Measurements from ENCODE around the gene ZNF512B. TPM values are rescaled to one million over a fixed set of nuclear protein-coding genes. Genes with fewer than 3 reads are reported as not detected.

The ZNF512B gene
- total and polyA plus RNA-seq, 2 donors (not counting 3 experiments of a cell fraction or from before 2014, with no cell fraction given): 8.7 to 30.0 TPM

DNA sequence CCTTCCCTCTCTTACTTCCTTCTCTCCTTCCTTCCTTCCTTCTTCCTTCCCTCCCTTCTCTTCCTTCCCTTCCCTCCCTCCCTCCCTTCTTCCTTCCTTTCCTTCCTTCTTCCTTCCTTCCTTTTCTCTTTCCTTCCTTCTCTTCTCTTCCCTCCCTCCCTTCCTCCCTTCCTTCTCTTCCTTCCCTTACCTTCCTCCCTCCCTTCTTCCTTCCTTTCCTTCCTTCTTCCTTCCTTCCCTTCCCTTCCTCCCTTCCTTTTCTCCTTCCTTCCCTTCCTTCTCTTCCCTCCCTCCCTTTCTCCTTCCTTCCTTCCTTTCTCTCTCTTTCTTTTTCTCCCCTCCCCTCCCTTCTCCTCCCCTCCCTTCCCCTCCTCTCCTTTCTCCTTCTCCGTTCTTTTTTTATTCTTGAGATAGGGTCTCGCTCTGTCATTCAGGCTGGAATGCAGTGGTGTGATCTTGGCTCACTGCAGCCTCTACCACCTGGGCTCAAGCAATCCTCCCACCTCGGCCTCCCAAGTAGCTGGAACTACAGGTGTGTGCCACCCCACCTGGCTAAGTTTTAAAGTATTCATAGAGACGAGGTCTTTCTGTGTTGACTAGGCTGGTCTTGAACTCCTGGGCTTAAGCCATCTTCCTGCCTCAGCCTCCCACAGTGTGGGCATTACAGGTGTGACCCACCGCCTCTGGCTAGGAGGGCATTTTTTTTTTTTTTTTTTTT lies 1.1 kb upstream of the ZNF512B start:
- Histone ChIP-seq H3K79me2 (ENCODE audit: control insufficient read depth, insufficient read depth, low read length) (peaks cover 7% of the 10 kb centered on the region), H3K9ac (replicated peaks; ENCODE audit: extremely low read depth, insufficient read depth, low read length) (no peak overlapping the region), H3K4me1 (ENCODE audit: control insufficient read depth, extremely low read depth, insufficient read depth, low read length) (peaks cover 23% of the 10 kb centered on the region), H3K36me3 (ENCODE audit: control insufficient read depth in 2 of 2, extremely low read depth in 1 of 2, insufficient read depth in 2 of 2, low read length in 2 of 2) (peaks cover 5 to 15% of the 10 kb centered on the region in 2 experiments), H4K20me1 (replicated peaks; ENCODE audit: control insufficient read depth, extremely low read depth, insufficient read depth, low read length) (no peaks in the 10 kb centered on the region), H3K27ac (ENCODE audit: insufficient read depth, low read depth, low read length) (no peak overlapping the region), H2AFZ (ENCODE audit: low read depth, low read length) (no peak overlapping the region), H3K4me2 (ENCODE audit: insufficient read depth, low read length) (no peak overlapping the region), H3K9me3 (replicated peaks; ENCODE audit: control insufficient read depth, insufficient read depth, low read length) (no peaks in the 10 kb centered on the region), H3K27me3 (ENCODE audit: control insufficient read depth in 2 of 2, insufficient read depth in 2 of 2, low read length in 2 of 2) (no peaks in the 10 kb centered on the region), H3K4me3 (replicated peaks in 1 of 3; ENCODE audit: insufficient read depth in 1 of 3, low read depth in 1 of 3, low read length in 3 of 3) (no peak overlapping the region), H3K9me1 (replicated peaks; ENCODE audit: control insufficient read depth, extremely low read depth, insufficient read depth, low read length) (no peaks in the 10 kb centered on the region)
- intact Hi-C loops (cut with micrococcal nuclease) (no loop called here), dilution Hi-C loops (cut with MboI; ENCODE audit: extremely low pct_ligation_motif_present, low sequenced_read_pairs) (no loop called here)
- ChIA-PET CTCF (interaction anchor here (1.8 kb wide), 1 partner anchor 10 kb away, joined by 6 read pairs; no protein-coding TSS in a partner anchor), POLR2A (interaction anchor here (0.7 kb wide), 1 partner anchor 19 kb away, joined by 6 read pairs; no protein-coding TSS in a partner anchor)
- no TSS peak for BruUV-seq (replicated peaks)
- no peak for FAIRE-seq
- TF ChIP-seq POLR2AphosphoS5 (IDR thresholded peaks at IDR 0.05; ENCODE audit: insufficient read depth, low read depth, low read length): no peak
- TF ChIP-seq, protein P1, sequence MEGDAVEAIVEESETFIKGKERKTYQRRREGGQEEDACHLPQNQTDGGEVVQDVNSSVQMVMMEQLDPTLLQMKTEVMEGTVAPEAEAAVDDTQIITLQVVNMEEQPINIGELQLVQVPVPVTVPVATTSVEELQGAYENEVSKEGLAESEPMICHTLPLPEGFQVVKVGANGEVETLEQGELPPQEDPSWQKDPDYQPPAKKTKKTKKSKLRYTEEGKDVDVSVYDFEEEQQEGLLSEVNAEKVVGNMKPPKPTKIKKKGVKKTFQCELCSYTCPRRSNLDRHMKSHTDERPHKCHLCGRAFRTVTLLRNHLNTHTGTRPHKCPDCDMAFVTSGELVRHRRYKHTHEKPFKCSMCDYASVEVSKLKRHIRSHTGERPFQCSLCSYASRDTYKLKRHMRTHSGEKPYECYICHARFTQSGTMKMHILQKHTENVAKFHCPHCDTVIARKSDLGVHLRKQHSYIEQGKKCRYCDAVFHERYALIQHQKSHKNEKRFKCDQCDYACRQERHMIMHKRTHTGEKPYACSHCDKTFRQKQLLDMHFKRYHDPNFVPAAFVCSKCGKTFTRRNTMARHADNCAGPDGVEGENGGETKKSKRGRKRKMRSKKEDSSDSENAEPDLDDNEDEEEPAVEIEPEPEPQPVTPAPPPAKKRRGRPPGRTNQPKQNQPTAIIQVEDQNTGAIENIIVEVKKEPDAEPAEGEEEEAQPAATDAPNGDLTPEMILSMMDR (IDR thresholded peaks at IDR 0.05; ENCODE audit: extremely low read depth in 1 of 2, insufficient read depth in 1 of 2, low read depth in 1 of 2, low read length in 2 of 2): no peak
- no peak for TF ChIP-seq MYC (IDR thresholded peaks at IDR 0.05; ENCODE audit: low read depth, low read length)
- no peak for TF ChIP-seq JUN (IDR thresholded peaks at IDR 0.05; ENCODE audit: borderline replicate concordance, insufficient read depth, insufficient read length, low read depth)
- TF ChIP-seq EZH2 (IDR thresholded peaks at IDR 0.05; ENCODE audit: borderline replicate concordance, low read depth, low read length, severe bottlenecking): no peak
- TF ChIP-seq, protein P2, sequence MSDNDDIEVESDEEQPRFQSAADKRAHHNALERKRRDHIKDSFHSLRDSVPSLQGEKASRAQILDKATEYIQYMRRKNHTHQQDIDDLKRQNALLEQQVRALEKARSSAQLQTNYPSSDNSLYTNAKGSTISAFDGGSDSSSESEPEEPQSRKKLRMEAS (IDR thresholded peaks at IDR 0.05; ENCODE audit: insufficient read depth, insufficient read length): no peak
- TF ChIP-seq FOS (IDR thresholded peaks at IDR 0.05; ENCODE audit: borderline replicate concordance, insufficient read depth, low read length): no peak
- no peak for TF ChIP-seq GATA2 (IDR thresholded peaks at IDR 0.05; ENCODE audit: insufficient read depth, insufficient read length, low read depth, low read length)
- no peak for TF ChIP-seq POLR2A (IDR thresholded peaks at IDR 0.05; ENCODE audit: low read depth, low read length)
- DNase-seq (ENCODE audit: low read depth, low spot score): no peak

All from endothelial cell of umbilical vein (primary cell).